AG04449 (cell line): ENCODE data around the gene NAA15.

Experiments used
- CTCF ChIA-PET: fragments of 350-600 bp; formaldehyde crosslinking; extraction: SDS; loops from one replicate; lab custom pipeline; 2021; ENCODE audit warnings: antibody characterized with exemption; lab: Yijun Ruan, JAX
- POLR2A ChIA-PET: fragments of 400-600, 350-600 bp; formaldehyde crosslinking; extraction: SDS; loops from one replicate; lab custom pipeline; 2020; ENCODE audit warnings: antibody characterized with exemption, inconsistent platforms; lab: Yijun Ruan, JAX
- DNase-seq: peaks from one replicate; pipeline ENCODE4 v3.0.0-alpha.2; 2010; ENCODE audit warnings: low read depth, low spot score
- H3K4me3 ChIP-seq: 2 replicates; pipeline ENCODE4 v1.5.1; 2011; ENCODE audit warnings: low read depth, mild to moderate bottlenecking, control low read depth, low read length
- TF ChIP-seq, protein P1 (sequence below): IDR thresholded peaks from one replicate; pipeline ENCODE4 v1.5.1; 2011; ENCODE audit warnings: mild to moderate bottlenecking, moderate library complexity, low read length, control low read depth, inconsistent platforms; ENCODE audit not compliant: insufficient read depth; ENCODE audit errors: missing control alignments

NAA15 gene

DNA sequence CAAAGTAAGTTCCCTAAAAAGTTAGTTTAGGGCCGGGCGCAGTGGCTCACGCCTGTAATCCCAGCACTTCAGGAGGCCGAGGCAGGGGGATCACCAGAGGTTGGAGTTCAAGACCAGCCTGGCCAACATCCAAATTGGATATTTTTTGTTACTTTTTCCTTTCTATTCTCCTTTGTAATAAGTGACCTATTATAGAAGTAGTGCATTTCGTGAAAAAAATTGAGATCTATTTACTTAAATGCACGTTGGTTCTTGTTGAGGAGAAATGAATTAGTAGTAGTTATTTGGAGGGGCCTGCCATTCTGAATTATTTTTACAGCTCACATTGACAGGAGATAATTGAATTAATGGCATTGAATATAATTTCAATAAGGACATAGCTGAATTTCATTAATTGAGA is 23.3 kb downstream of the NAA15 start:
- CTCF ChIA-PET = no interaction called here
- no peak overlapping the region for H3K4me3 ChIP-seq
- POLR2A ChIA-PET = no interaction called here
- TF ChIP-seq, protein P1, sequence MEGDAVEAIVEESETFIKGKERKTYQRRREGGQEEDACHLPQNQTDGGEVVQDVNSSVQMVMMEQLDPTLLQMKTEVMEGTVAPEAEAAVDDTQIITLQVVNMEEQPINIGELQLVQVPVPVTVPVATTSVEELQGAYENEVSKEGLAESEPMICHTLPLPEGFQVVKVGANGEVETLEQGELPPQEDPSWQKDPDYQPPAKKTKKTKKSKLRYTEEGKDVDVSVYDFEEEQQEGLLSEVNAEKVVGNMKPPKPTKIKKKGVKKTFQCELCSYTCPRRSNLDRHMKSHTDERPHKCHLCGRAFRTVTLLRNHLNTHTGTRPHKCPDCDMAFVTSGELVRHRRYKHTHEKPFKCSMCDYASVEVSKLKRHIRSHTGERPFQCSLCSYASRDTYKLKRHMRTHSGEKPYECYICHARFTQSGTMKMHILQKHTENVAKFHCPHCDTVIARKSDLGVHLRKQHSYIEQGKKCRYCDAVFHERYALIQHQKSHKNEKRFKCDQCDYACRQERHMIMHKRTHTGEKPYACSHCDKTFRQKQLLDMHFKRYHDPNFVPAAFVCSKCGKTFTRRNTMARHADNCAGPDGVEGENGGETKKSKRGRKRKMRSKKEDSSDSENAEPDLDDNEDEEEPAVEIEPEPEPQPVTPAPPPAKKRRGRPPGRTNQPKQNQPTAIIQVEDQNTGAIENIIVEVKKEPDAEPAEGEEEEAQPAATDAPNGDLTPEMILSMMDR = no peak
- no peak for DNase-seq

DNA sequence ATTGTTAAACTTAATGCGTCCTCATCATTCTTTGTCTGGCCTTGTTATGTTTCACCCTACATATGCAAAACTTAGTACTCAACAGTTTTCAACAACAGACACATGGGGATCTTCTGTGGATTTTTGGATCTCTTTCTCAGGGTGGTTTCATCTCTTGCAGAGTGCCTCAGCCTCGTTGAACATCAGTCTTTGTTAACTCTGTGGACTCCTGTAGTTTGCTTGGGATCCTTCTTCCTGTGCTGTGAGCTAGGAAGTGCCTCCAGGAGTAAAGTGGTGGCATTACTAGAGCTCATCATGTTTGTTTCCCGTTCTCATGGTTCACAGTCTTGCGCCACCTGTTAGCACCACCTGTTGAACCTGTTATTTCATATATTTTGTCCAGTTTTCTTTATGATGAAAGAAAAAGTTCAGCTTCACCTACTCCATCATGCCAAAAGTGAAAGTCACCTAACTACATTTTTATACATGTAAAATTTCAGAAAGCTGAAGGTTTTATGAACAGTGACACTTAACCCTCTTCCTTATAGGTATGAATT is 28.4 kb downstream of the NAA15 start:
- TF ChIP-seq, protein P1 = no peak
- ChIA-PET CTCF (interaction anchor here (0.8 to 1.3 kb wide), 3 partner anchors 10 to 34 kb away, joined by 3 to 4 read pairs (median 4); no protein-coding TSS in a partner anchor), POLR2A (no interaction called here)
- DNase-seq = no peak
- no peak overlapping the region for H3K4me3 ChIP-seq

DNA sequence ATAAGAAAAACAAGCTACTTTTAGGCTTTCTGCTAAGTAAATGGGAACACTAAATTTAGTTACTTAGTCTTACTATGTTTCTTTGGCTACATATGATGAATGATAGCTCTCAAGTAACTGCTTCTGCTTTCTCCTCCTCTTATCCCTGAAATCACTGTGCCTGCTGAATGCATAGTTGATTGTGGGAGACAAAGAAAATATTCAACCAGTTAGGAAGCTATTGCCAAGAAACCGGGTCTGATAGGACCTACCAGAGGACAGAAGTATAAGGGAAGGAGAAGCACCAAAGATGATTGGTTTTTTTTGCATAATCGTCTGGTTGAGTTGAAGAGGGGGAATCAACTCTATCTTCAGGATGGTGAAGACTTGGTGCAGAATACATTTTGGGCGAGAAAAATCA is 29.0 kb downstream of the NAA15 start:
- H3K4me3 ChIP-seq = no peak overlapping the region
- TF ChIP-seq, protein P1 = no peak
- no peak for DNase-seq
- CTCF ChIA-PET = interaction anchor here (0.8 to 1.3 kb wide), 3 partner anchors 9 to 34 kb away, joined by 3 to 4 read pairs (median 4); no protein-coding TSS in a partner anchor
- POLR2A ChIA-PET = no interaction called here

- DNase-seq = no peak
- ChIA-PET POLR2A (no interaction called here), CTCF (interaction anchor here (0.7 to 1.0 kb wide), 4 partner anchors 9 to 103 kb away, joined by 3 to 4 read pairs (median 4); no protein-coding TSS in a partner anchor)
- H3K4me3 ChIP-seq = no peak overlapping the region
- TF ChIP-seq, protein P1 = no peak
Measured at GRCh38 chr4:139331185-139331584, 29.9 kb downstream of the NAA15 start.

DNA sequence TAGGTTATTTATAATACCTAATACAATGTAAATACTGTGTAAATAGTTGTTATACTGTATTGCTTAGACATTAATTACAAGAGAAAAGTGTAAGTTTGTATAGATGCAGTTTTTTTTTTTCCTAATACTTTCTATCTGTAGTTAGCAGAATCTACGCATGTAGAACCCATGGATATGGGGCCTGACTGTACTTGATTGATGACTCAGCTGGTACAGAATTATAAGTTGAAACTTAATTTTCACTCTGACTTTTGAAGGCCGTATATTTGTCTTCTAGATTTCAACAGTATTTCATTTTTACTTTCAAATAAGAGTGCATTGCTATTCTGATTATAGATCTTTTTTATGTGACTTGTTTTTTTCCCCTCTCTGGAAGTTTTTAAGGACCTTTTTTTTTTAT is 31.7 kb downstream of the NAA15 start:
- CTCF ChIA-PET = no interaction called here
- no peak for DNase-seq
- TF ChIP-seq, protein P1 = no peak
- POLR2A ChIA-PET = no interaction called here
- H3K4me3 ChIP-seq = no peak overlapping the region

DNA sequence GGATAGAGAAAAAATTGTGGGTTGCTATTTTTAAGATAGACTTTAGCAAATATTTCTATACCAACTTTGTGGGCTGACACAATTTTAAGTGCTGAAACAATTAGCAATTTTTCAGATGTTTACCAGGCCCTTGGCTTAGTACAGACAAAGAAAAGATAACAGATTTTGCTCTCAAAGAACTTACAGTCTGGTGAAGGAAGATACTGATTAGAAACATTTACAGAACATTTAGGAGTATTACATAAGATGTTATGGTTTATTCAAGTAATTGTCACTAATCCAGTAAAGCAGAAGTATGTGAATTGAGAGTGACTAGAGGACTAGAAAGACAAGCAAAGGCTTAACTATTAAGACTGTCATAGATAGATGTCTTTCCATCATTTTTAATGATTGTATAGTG is 36.3 kb downstream of the NAA15 start:
- ChIA-PET POLR2A (no interaction called here), CTCF (interaction anchor here (1.2 kb wide), 1 partner anchor 307 kb away, joined by 4 read pairs; no protein-coding TSS in a partner anchor)
- no peak for DNase-seq
- TF ChIP-seq, protein P1 = no peak
- H3K4me3 ChIP-seq = no peak overlapping the region
